Mesenchymal stem cell (in vitro differentiated cells and primary cell): Measurements from ENCODE around the gene NID1. TPM values are rescaled to one million over a fixed set of nuclear protein-coding genes. Genes with fewer than 3 reads are reported as not detected.
A peak's percentile ranks its signal among the peaks of the same experiment; 100 is the strongest.
"Not testable (repeated sequence)": the region's sequence is repeated elsewhere in the genome, so short reads cannot be mapped to it uniquely, and the experiment has no call there.

Experiments
- DNase-seq: peaks from one replicate; pipeline ENCODE4 v3.0.0-alpha.2; 2013
- H2AFZ ChIP-seq: one replicate; pipeline ENCODE4 v1.6.1; 2013; ENCODE audit warnings: low read depth, mild to moderate bottlenecking, control low read depth, inconsistent platforms, low read length, moderate library complexity
- H2AK5ac ChIP-seq: 2 replicates; pipeline ENCODE4 v1.6.1; 2013; ENCODE audit warnings: low read length, moderate library complexity, mild to moderate bottlenecking, inconsistent platforms; ENCODE audit not compliant: severe bottlenecking
- H2BK120ac ChIP-seq: one replicate; pipeline ENCODE4 v1.6.1; 2013; ENCODE audit warnings: low read depth, mild to moderate bottlenecking, inconsistent platforms, low read length, moderate library complexity
- H2BK12ac ChIP-seq, 2 experiments: one replicate each; pipeline ENCODE4 v1.6.1; 2013; ENCODE audit warnings: inconsistent platforms in 2 of 2, low read length in 2 of 2, mild to moderate bottlenecking in 2 of 2, moderate library complexity in 2 of 2, control low read depth in 1 of 2
- H2BK15ac ChIP-seq: one replicate; pipeline ENCODE4 v1.6.1; 2013; ENCODE audit warnings: mild to moderate bottlenecking, low read depth, inconsistent platforms; ENCODE audit not compliant: poor library complexity, severe bottlenecking
- H2BK5ac ChIP-seq: 2 replicates; pipeline ENCODE4 v1.6.1; 2013; ENCODE audit warnings: low read depth, mild to moderate bottlenecking, low read length, control low read depth, inconsistent platforms; ENCODE audit not compliant: poor library complexity, severe bottlenecking
- H3K14ac ChIP-seq, 2 experiments: one replicate each; pipeline ENCODE4 v1.6.1; 2013; ENCODE audit warnings: inconsistent platforms in 2 of 2, low read length in 2 of 2, control low read depth in 1 of 2, mild to moderate bottlenecking in 1 of 2, moderate library complexity in 1 of 2
- H3K18ac ChIP-seq, 2 experiments: one replicate each; pipeline ENCODE4 v1.6.1; 2013; ENCODE audit warnings: inconsistent platforms in 2 of 2, low read length in 2 of 2, control low read depth in 1 of 2, low read depth in 1 of 2, mild to moderate bottlenecking in 1 of 2
- H3K23ac ChIP-seq, 2 experiments: one replicate each; pipeline ENCODE4 v1.6.1; 2013; ENCODE audit warnings: inconsistent platforms in 2 of 2, low read length in 2 of 2, mild to moderate bottlenecking in 2 of 2, moderate library complexity in 2 of 2, control low read depth in 1 of 2
- H3K27ac ChIP-seq: 2 replicates; pipeline ENCODE4 v1.5.1; 2013; ENCODE audit warnings: mild to moderate bottlenecking, moderate library complexity, low read length, control low read depth, inconsistent platforms; ENCODE audit not compliant: poor library complexity, severe bottlenecking
- H3K27me3 ChIP-seq, 2 experiments: 2 replicates each; pipeline versions ENCODE4 v1.6.1 to v1.7.0; 2013; ENCODE audit warnings: low read length in 2 of 2, mild to moderate bottlenecking in 2 of 2, moderate library complexity in 2 of 2, control low read depth in 1 of 2, inconsistent platforms in 1 of 2; ENCODE audit not compliant: control insufficient read depth in 1 of 2, insufficient read depth in 1 of 2
- H3K36me3 ChIP-seq, 2 experiments: 2 replicates each; pipeline versions ENCODE4 v1.6.1 to v1.7.0; 2013; ENCODE audit warnings: low read length in 2 of 2, control low read depth in 1 of 2, inconsistent platforms in 1 of 2, low read depth in 1 of 2, mild to moderate bottlenecking in 1 of 2; ENCODE audit not compliant: insufficient read depth in 2 of 2, control insufficient read depth in 1 of 2
- H3K4ac ChIP-seq, 2 experiments: one replicate each; pipeline ENCODE4 v1.6.1; 2013; ENCODE audit warnings: inconsistent platforms in 2 of 2, low read length in 2 of 2, mild to moderate bottlenecking in 2 of 2, moderate library complexity in 2 of 2, control low read depth in 1 of 2, low read depth in 1 of 2
- H3K4me1 ChIP-seq: 2 replicates; pipeline ENCODE4 v1.6.1; 2013; ENCODE audit warnings: low read depth, low read length, control low read depth; ENCODE audit not compliant: control insufficient read depth, insufficient read depth
- H3K4me2 ChIP-seq: 2 replicates; pipeline ENCODE4 v1.6.1; 2013; ENCODE audit warnings: low read length, mild to moderate bottlenecking, inconsistent platforms; ENCODE audit not compliant: poor library complexity, severe bottlenecking
- H3K4me3 ChIP-seq, 2 experiments: 2 replicates each; pipeline versions ENCODE4 v1.5.1 to v1.7.0; 2013; ENCODE audit warnings: low read length in 2 of 2, mild to moderate bottlenecking in 2 of 2, control low read depth in 1 of 2, low read depth in 1 of 2; ENCODE audit not compliant: insufficient read depth in 1 of 2
- H3K79me1 ChIP-seq: replicated peaks from 2 replicates; pipeline ENCODE4 v1.6.1; 2013; ENCODE audit warnings: mild to moderate bottlenecking, control low read depth, low read length, inconsistent platforms; ENCODE audit not compliant: poor library complexity, severe bottlenecking
- H3K9ac ChIP-seq: 2 replicates; pipeline ENCODE4 v1.7.0; 2013; ENCODE audit warnings: mild to moderate bottlenecking, low read length, moderate library complexity
- H3K9me3 ChIP-seq: 2 replicates; pipeline ENCODE4 v1.7.0; 2013; ENCODE audit warnings: mild to moderate bottlenecking, low read length; ENCODE audit not compliant: control insufficient read depth
- H4K8ac ChIP-seq: one replicate; pipeline ENCODE4 v1.6.1; 2013; ENCODE audit warnings: inconsistent platforms, mild to moderate bottlenecking, low read length, moderate library complexity
- H4K91ac ChIP-seq: one replicate; pipeline ENCODE4 v1.6.1; 2013; ENCODE audit warnings: mild to moderate bottlenecking, low read length, inconsistent platforms
- WGBS: methylation state at CpG from one replicate; pipeline ENCODE4 v1.1.7; 2013; ENCODE audit warnings: mixed read lengths; 5-methylcytosine and 5-hydroxymethylcytosine counted together
- small RNA-seq: library from polyadenylated mRNA; stranded (forward); fragments of <200 nt; extraction: miRNeasy Mini kit (QIAGEN cat#:217004); gene quantifications from one replicate; pipeline ENCODE3, GENCODE V24; 2013; ENCODE audit warnings: low read depth

NID1 gene

GRCh38 chr1:235929216-235929615 lies 135.7 kb downstream of the NID1 start:
- H3K79me1 ChIP-seq = no peaks in the 10 kb centered on the region
- no peak overlapping the region for H2BK12ac ChIP-seq
- no peaks in the 10 kb centered on the region for H3K27me3 ChIP-seq
- no peak overlapping the region for H2BK120ac ChIP-seq
- H3K4ac ChIP-seq = no peak overlapping the region
- H3K23ac ChIP-seq = no peak overlapping the region
- H3K9me3 ChIP-seq = no peaks in the 10 kb centered on the region
- no peak overlapping the region for H3K4me3 ChIP-seq
- WGBS = 80% methylated on average over 4 of the region's 4 CpGs
- no peak for DNase-seq
- H2BK5ac ChIP-seq = no peak overlapping the region
- no peak overlapping the region for H3K9ac ChIP-seq
- no peak overlapping the region for H2AK5ac ChIP-seq
- no peak overlapping the region for H4K8ac ChIP-seq
- no peaks in the 10 kb centered on the region for H3K4me1 ChIP-seq
- no peak overlapping the region for H2AFZ ChIP-seq
- H3K18ac ChIP-seq = no peak overlapping the region
- H3K27ac ChIP-seq = no peak overlapping the region
- no peaks in the 10 kb centered on the region for H3K36me3 ChIP-seq
- H3K4me2 ChIP-seq = no peak overlapping the region
- peak overlapping the region in 1 of 2 experiments; percentile 89 for H3K14ac ChIP-seq
- H4K91ac ChIP-seq = no peak overlapping the region
- H2BK15ac ChIP-seq = no peak overlapping the region

- Histone ChIP-seq H2BK12ac (no peak overlapping the region), H3K4me1 (peaks cover 3% of the 10 kb centered on the region), H3K9ac (no peak overlapping the region), H2AFZ (no peak overlapping the region), H3K4ac (no peak overlapping the region), H3K23ac (no peak overlapping the region), H3K27me3 (no peaks in the 10 kb centered on the region), H3K14ac (no peak overlapping the region), H2AK5ac (no peak overlapping the region), H3K9me3 (no peaks in the 10 kb centered on the region), H2BK15ac (no peak overlapping the region), H3K36me3 (no peaks in the 10 kb centered on the region), H3K18ac (no peak overlapping the region), H3K4me2 (no peak overlapping the region), H2BK5ac (no peak overlapping the region), H3K27ac (no peak overlapping the region), H3K4me3 (no peak overlapping the region), H4K8ac (no peak overlapping the region), H4K91ac (no peak overlapping the region), H3K79me1 (no peaks in the 10 kb centered on the region), H2BK120ac (no peak overlapping the region)
- 89% methylated on average over 2 of the region's 2 CpGs for WGBS
- no peak for DNase-seq
Observed at GRCh38 chr1:235928197-235928596, 136.7 kb downstream of the NID1 start.

GRCh38 chr1:235927551-235927950 lies 137.3 kb downstream of the NID1 start:
- not testable (repeated sequence) for H3K23ac ChIP-seq, DNase-seq, H3K9me3 ChIP-seq, H3K79me1 ChIP-seq, H3K18ac ChIP-seq, H2BK12ac ChIP-seq, H3K14ac ChIP-seq, H2BK5ac ChIP-seq, H3K9ac ChIP-seq, H2BK120ac ChIP-seq, H3K36me3 ChIP-seq, H3K4ac ChIP-seq, H3K27me3 ChIP-seq, H3K4me3 ChIP-seq, H2AK5ac ChIP-seq, H4K91ac ChIP-seq, H4K8ac ChIP-seq, H3K27ac ChIP-seq, H3K4me2 ChIP-seq, H2BK15ac ChIP-seq, H2AFZ ChIP-seq, H3K4me1 ChIP-seq

Small RNAs within 50 kb of the gene (small RNA-seq; reads per million reads assigned to genes)
- gene RF00019 = not detected
